GM19397 (cell line): ENCODE results near the gene KDM1A.
"Not testable (repeated sequence)": the region's sequence is repeated elsewhere in the genome, so short reads cannot be mapped to it uniquely, and the experiment has no call there.

ENCODE experiments used
- ATAC-seq: cut with Tn5 transposase; IDR thresholded peaks from one replicate; pipeline ENCODE4 v1.9.1; 2021; ENCODE audit warnings: mild to moderate bottlenecking, moderate library complexity; ENCODE audit not compliant: unreplicated experiment

KDM1A gene

GRCh38 chr1:23019094-23019862, at the start of gene KDM1A:
KDM1A (plus strand) TSS chr1:23019468; CDS start chr1:23019597, 129 bp downstream.
- ATAC-seq: peak; percentile 92

- no peak for ATAC-seq
Observed at GRCh38 chr1:22970096-22970495, 49.2 kb upstream of the KDM1A start.

- no peak for ATAC-seq
Observed at GRCh38 chr1:22971161-22971560, 48.1 kb upstream of the KDM1A start.

- no peak for ATAC-seq
Observed at GRCh38 chr1:22971611-22972405, 47.5 kb upstream of the KDM1A start.

- no peak for ATAC-seq
Observed at GRCh38 chr1:22972760-22973159, 46.5 kb upstream of the KDM1A start, which contains the start of gene LACTBL1. LACTBL1 (minus strand) TSS chr1:22972866; CDS start chr1:22972316, 550 bp downstream.

- ATAC-seq: no peak
Observed at GRCh38 chr1:22975694-22976093, 43.6 kb upstream of the KDM1A start.

GRCh38 chr1:22976127-22976460, 43.2 kb upstream of the KDM1A start:
- ATAC-seq: no peak

GRCh38 chr1:22976461-22977243, 42.6 kb upstream of the KDM1A start:
- no peak for ATAC-seq

- no peak for ATAC-seq
Observed at GRCh38 chr1:22978299-22978698, 41.0 kb upstream of the KDM1A start.

- not testable (repeated sequence) for ATAC-seq
Observed at GRCh38 chr1:22980471-22980790, 38.8 kb upstream of the KDM1A start.

- no peak for ATAC-seq
Observed at GRCh38 chr1:22983944-22984343, 35.3 kb upstream of the KDM1A start.

- ATAC-seq: not testable (repeated sequence)
Observed at GRCh38 chr1:22992384-22992783, 26.9 kb upstream of the KDM1A start.

GRCh38 chr1:22993220-22993795, 26.0 kb upstream of the KDM1A start:
- not testable (repeated sequence) for ATAC-seq

- ATAC-seq: no peak
Observed at GRCh38 chr1:22995774-22996173, 23.5 kb upstream of the KDM1A start.

- ATAC-seq: not testable (repeated sequence)
Observed at GRCh38 chr1:22997528-22997927, 21.7 kb upstream of the KDM1A start.

GRCh38 chr1:23000133-23000532, 19.1 kb upstream of the KDM1A start:
- not testable (repeated sequence) for ATAC-seq

- not testable (repeated sequence) for ATAC-seq
Observed at GRCh38 chr1:23002218-23002617, 17.1 kb upstream of the KDM1A start.

GRCh38 chr1:23004112-23004511, 15.2 kb upstream of the KDM1A start:
- ATAC-seq: no peak

- not testable (repeated sequence) for ATAC-seq
Observed at GRCh38 chr1:23004769-23005168, 14.5 kb upstream of the KDM1A start.

- no peak for ATAC-seq
Observed at GRCh38 chr1:23007106-23007505, 12.2 kb upstream of the KDM1A start.

GRCh38 chr1:23008901-23009300, 10.4 kb upstream of the KDM1A start:
- ATAC-seq: no peak
